ENCODE measurements around the gene TOX2.

Gene TOX2

GRCh38 chr20:44014807-44015732 lies 100.4 kb downstream of the TOX2 start:
- no peak overlapping the region for H3K56ac ChIP-seq (ENCODE audit: low read length)
- no peak overlapping the region for H3K18ac ChIP-seq (ENCODE audit: low read length)
- H3K79me2 ChIP-seq (ENCODE audit: control insufficient read depth, insufficient read depth, low read length): no peaks in the 10 kb centered on the region
- no peak overlapping the region for H4K8ac ChIP-seq (ENCODE audit: low read depth, low read length)
- H3K4me1 ChIP-seq (ENCODE audit: control insufficient read depth, low read depth, low read length): no peaks in the 10 kb centered on the region
- H2BK5ac ChIP-seq (ENCODE audit: low read length): no peak overlapping the region
- no peak overlapping the region for H2BK15ac ChIP-seq (replicated peaks; ENCODE audit: low read depth)
- no peaks in the 10 kb centered on the region for H3K27me3 ChIP-seq (ENCODE audit: insufficient read depth, low read length, poor library complexity)
- WGBS (ENCODE audit: extremely low coverage, insufficient coverage, low lambda C conversion rate): no CpG with 5 or more reads among the region's 17 CpGs
- no peak overlapping the region for H3K9ac ChIP-seq (ENCODE audit: low read length)
- H3K79me1 ChIP-seq (ENCODE audit: low read length): no peaks in the 10 kb centered on the region
- no peak overlapping the region for H3K27ac ChIP-seq (ENCODE audit: low read depth, low read length)
- H3K36me3 ChIP-seq (ENCODE audit: control insufficient read depth, insufficient read depth, low read length): no peaks in the 10 kb centered on the region
- H3K4me3 ChIP-seq (ENCODE audit: low read length): no peak overlapping the region
- no peak overlapping the region for H3K4me2 ChIP-seq (ENCODE audit: low read length)
- no peak overlapping the region for H3K23ac ChIP-seq (ENCODE audit: low read length)
- H4K5ac ChIP-seq (ENCODE audit: low read length): no peak overlapping the region
- no peak overlapping the region for H2BK120ac ChIP-seq (ENCODE audit: low read depth, low read length)
- DNase-seq: no peak
- H3K4ac ChIP-seq (ENCODE audit: low read depth, low read length): no peak overlapping the region
- no peak overlapping the region for H2AK5ac ChIP-seq (ENCODE audit: low read length)

GRCh38 chr20:44015733-44016103 lies 101.1 kb downstream of the TOX2 start:
- Histone ChIP-seq H2BK15ac (replicated peaks; ENCODE audit: low read depth) (no peak overlapping the region), H3K79me1 (ENCODE audit: low read length) (no peaks in the 10 kb centered on the region), H2BK5ac (ENCODE audit: low read length) (no peak overlapping the region), H3K18ac (ENCODE audit: low read length) (no peak overlapping the region), H3K79me2 (ENCODE audit: control insufficient read depth, insufficient read depth, low read length) (no peaks in the 10 kb centered on the region), H3K9ac (ENCODE audit: low read length) (no peak overlapping the region), H2AK5ac (ENCODE audit: low read length) (no peak overlapping the region), H2BK120ac (ENCODE audit: low read depth, low read length) (no peak overlapping the region), H3K4me1 (ENCODE audit: control insufficient read depth, low read depth, low read length) (no peaks in the 10 kb centered on the region), H3K4me2 (ENCODE audit: low read length) (no peak overlapping the region), H3K4me3 (ENCODE audit: low read length) (no peak overlapping the region), H3K23ac (ENCODE audit: low read length) (no peak overlapping the region), H4K8ac (ENCODE audit: low read depth, low read length) (no peak overlapping the region), H3K56ac (ENCODE audit: low read length) (no peak overlapping the region), H3K4ac (ENCODE audit: low read depth, low read length) (no peak overlapping the region), H4K5ac (ENCODE audit: low read length) (no peak overlapping the region), H3K36me3 (ENCODE audit: control insufficient read depth, insufficient read depth, low read length) (no peaks in the 10 kb centered on the region), H3K27me3 (ENCODE audit: insufficient read depth, low read length, poor library complexity) (no peaks in the 10 kb centered on the region), H3K27ac (ENCODE audit: low read depth, low read length) (no peak overlapping the region)
- no CpG with 5 or more reads among the region's 9 CpGs for WGBS (ENCODE audit: extremely low coverage, insufficient coverage, low lambda C conversion rate)
- no peak for DNase-seq

- Histone ChIP-seq H3K36me3 (ENCODE audit: control insufficient read depth, insufficient read depth, low read length) (no peaks in the 10 kb centered on the region), H3K4me1 (ENCODE audit: control insufficient read depth, low read depth, low read length) (no peaks in the 10 kb centered on the region), H3K27me3 (ENCODE audit: insufficient read depth, low read length, poor library complexity) (no peaks in the 10 kb centered on the region), H2BK120ac (ENCODE audit: low read depth, low read length) (no peak overlapping the region), H3K56ac (ENCODE audit: low read length) (no peak overlapping the region), H3K4ac (ENCODE audit: low read depth, low read length) (no peak overlapping the region), H3K27ac (ENCODE audit: low read depth, low read length) (no peak overlapping the region), H3K18ac (ENCODE audit: low read length) (no peak overlapping the region), H3K4me3 (ENCODE audit: low read length) (no peak overlapping the region), H3K4me2 (ENCODE audit: low read length) (no peak overlapping the region), H4K8ac (ENCODE audit: low read depth, low read length) (no peak overlapping the region), H2AK5ac (ENCODE audit: low read length) (no peak overlapping the region), H3K79me2 (ENCODE audit: control insufficient read depth, insufficient read depth, low read length) (no peaks in the 10 kb centered on the region), H3K9ac (ENCODE audit: low read length) (no peak overlapping the region), H3K79me1 (ENCODE audit: low read length) (no peaks in the 10 kb centered on the region), H2BK15ac (replicated peaks; ENCODE audit: low read depth) (no peak overlapping the region), H4K5ac (ENCODE audit: low read length) (no peak overlapping the region), H3K23ac (ENCODE audit: low read length) (no peak overlapping the region), H2BK5ac (ENCODE audit: low read length) (no peak overlapping the region)
- no peak for DNase-seq
- WGBS (ENCODE audit: extremely low coverage, insufficient coverage, low lambda C conversion rate): no CpG with 5 or more reads among the region's 6 CpGs
These were observed 101.9 kb downstream of the TOX2 start for GRCh38 chr20:44016525-44016924.

DNA sequence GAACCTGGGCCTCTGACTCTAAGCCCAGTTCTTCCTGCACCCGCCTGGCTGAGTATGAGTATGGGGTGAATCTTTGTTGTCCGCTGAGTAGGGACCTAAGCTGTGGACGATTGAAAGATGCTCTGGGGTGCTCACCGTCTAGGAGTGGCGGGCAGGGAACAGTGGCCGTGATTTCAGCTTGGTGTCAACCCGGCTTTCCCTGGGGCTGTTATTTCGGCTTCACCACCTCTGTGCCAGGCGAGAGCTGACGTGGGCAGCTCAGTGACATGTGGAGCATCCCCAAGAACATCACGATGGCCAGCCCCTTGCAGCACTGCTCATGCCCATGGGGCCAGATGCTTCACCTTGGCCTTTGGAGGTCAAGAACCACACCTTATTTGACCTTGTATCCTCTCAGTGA lies 102.6 kb downstream of the TOX2 start:
- Histone ChIP-seq H2BK5ac (ENCODE audit: low read length) (no peak overlapping the region), H3K9ac (ENCODE audit: low read length) (no peak overlapping the region), H3K18ac (ENCODE audit: low read length) (no peak overlapping the region), H3K4me2 (ENCODE audit: low read length) (no peak overlapping the region), H3K79me2 (ENCODE audit: control insufficient read depth, insufficient read depth, low read length) (no peaks in the 10 kb centered on the region), H4K8ac (ENCODE audit: low read depth, low read length) (no peak overlapping the region), H3K4me3 (ENCODE audit: low read length) (no peak overlapping the region), H3K27ac (ENCODE audit: low read depth, low read length) (no peak overlapping the region), H3K56ac (ENCODE audit: low read length) (no peak overlapping the region), H3K36me3 (ENCODE audit: control insufficient read depth, insufficient read depth, low read length) (no peaks in the 10 kb centered on the region), H2BK120ac (ENCODE audit: low read depth, low read length) (no peak overlapping the region), H2AK5ac (ENCODE audit: low read length) (no peak overlapping the region), H3K79me1 (ENCODE audit: low read length) (no peaks in the 10 kb centered on the region), H4K5ac (ENCODE audit: low read length) (no peak overlapping the region), H3K27me3 (ENCODE audit: insufficient read depth, low read length, poor library complexity) (no peaks in the 10 kb centered on the region), H2BK15ac (replicated peaks; ENCODE audit: low read depth) (no peak overlapping the region), H3K23ac (ENCODE audit: low read length) (no peak overlapping the region), H3K4ac (ENCODE audit: low read depth, low read length) (no peak overlapping the region), H3K4me1 (ENCODE audit: control insufficient read depth, low read depth, low read length) (no peaks in the 10 kb centered on the region)
- DNase-seq: no peak
- no CpG with 5 or more reads among the region's 11 CpGs for WGBS (ENCODE audit: extremely low coverage, insufficient coverage, low lambda C conversion rate)

DNA sequence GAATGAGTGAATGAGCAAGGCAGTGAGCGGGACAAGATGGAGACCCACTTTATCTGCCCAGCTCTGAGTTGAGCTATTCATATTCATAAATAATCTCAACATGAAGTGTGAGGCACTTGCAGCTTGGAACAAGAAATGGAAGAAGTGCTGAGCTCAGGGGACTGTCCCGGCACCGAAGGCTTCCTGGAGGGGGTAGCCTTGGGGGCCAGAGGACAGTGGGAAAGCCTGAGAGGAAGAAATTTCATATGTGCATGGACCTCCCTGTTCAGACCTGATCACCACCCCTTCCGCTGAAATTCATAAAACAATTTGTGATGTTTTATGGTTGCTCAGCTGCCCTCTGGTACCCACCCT lies 103.2 kb downstream of the TOX2 start:
- no peaks in the 10 kb centered on the region for H3K4me1 ChIP-seq (ENCODE audit: control insufficient read depth, low read depth, low read length)
- no peak overlapping the region for H2BK120ac ChIP-seq (ENCODE audit: low read depth, low read length)
- H3K27ac ChIP-seq (ENCODE audit: low read depth, low read length): no peak overlapping the region
- H3K56ac ChIP-seq (ENCODE audit: low read length): no peak overlapping the region
- H3K27me3 ChIP-seq (ENCODE audit: insufficient read depth, low read length, poor library complexity): no peaks in the 10 kb centered on the region
- no peak overlapping the region for H2BK15ac ChIP-seq (replicated peaks; ENCODE audit: low read depth)
- H3K79me2 ChIP-seq (ENCODE audit: control insufficient read depth, insufficient read depth, low read length): no peaks in the 10 kb centered on the region
- no peak overlapping the region for H3K4me3 ChIP-seq (ENCODE audit: low read length)
- no peaks in the 10 kb centered on the region for H3K79me1 ChIP-seq (ENCODE audit: low read length)
- H3K4ac ChIP-seq (ENCODE audit: low read depth, low read length): no peak overlapping the region
- no peak overlapping the region for H3K9ac ChIP-seq (ENCODE audit: low read length)
- no peak overlapping the region for H2BK5ac ChIP-seq (ENCODE audit: low read length)
- H4K8ac ChIP-seq (ENCODE audit: low read depth, low read length): no peak overlapping the region
- H3K4me2 ChIP-seq (ENCODE audit: low read length): no peak overlapping the region
- no peak overlapping the region for H4K5ac ChIP-seq (ENCODE audit: low read length)
- H3K23ac ChIP-seq (ENCODE audit: low read length): no peak overlapping the region
- WGBS (ENCODE audit: extremely low coverage, insufficient coverage, low lambda C conversion rate): no CpG with 5 or more reads among the region's 4 CpGs
- no peak overlapping the region for H3K18ac ChIP-seq (ENCODE audit: low read length)
- no peaks in the 10 kb centered on the region for H3K36me3 ChIP-seq (ENCODE audit: control insufficient read depth, insufficient read depth, low read length)
- no peak overlapping the region for H2AK5ac ChIP-seq (ENCODE audit: low read length)
- no peak for DNase-seq
